Lower leg skin (tissue), 3 donors: ENCODE measurements around the gene SHROOM3.

Experiments
- POLR2A ChIP-seq, 2 donors: fragments of 450-650 bp; IDR thresholded peaks; one replicate each; pipeline ENCODE4 v1.6.1; 2016 to 2017; ENCODE audit warnings: antibody characterized with exemption in 2 of 2, mild to moderate bottlenecking in 1 of 2, moderate library complexity in 1 of 2
- TF ChIP-seq, protein P1 (sequence below), 3 donors: fragments of 450-650 bp; IDR thresholded peaks; one replicate each; pipeline ENCODE4 v1.5.1; 2016; ENCODE audit warnings: antibody characterized with exemption in 3 of 3, mild to moderate bottlenecking in 3 of 3, moderate library complexity in 2 of 3

DNA sequence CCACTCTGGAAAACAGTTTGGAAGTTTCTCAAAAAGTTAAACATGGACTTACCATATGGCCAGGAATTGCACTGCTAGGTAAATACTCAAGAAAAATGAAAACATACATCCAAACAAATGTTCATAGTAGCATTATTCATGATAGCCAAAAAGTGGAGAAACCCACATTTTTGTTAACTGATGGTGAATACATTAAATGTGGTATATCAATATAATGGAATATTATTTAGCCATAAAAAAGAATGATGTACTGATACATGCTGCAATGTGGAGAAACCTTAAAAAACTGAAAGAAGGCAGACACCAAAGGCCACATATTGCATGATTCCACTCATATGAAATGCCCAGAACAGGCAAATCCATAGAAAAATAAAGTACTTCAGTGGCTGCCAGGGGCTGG lies 79.1 kb downstream of the SHROOM3 start:
- no peak for TF ChIP-seq POLR2A (IDR thresholded peaks at IDR 0.05)
- TF ChIP-seq, protein P1, sequence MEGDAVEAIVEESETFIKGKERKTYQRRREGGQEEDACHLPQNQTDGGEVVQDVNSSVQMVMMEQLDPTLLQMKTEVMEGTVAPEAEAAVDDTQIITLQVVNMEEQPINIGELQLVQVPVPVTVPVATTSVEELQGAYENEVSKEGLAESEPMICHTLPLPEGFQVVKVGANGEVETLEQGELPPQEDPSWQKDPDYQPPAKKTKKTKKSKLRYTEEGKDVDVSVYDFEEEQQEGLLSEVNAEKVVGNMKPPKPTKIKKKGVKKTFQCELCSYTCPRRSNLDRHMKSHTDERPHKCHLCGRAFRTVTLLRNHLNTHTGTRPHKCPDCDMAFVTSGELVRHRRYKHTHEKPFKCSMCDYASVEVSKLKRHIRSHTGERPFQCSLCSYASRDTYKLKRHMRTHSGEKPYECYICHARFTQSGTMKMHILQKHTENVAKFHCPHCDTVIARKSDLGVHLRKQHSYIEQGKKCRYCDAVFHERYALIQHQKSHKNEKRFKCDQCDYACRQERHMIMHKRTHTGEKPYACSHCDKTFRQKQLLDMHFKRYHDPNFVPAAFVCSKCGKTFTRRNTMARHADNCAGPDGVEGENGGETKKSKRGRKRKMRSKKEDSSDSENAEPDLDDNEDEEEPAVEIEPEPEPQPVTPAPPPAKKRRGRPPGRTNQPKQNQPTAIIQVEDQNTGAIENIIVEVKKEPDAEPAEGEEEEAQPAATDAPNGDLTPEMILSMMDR (IDR thresholded peaks at IDR 0.05): no peak
